Hepatocyte (in vitro differentiated cells): Measurements from ENCODE around the gene FOXE3.

Experiments used
- EZH2phosphoT487 ChIP-seq: fragments of 200-600 bp; sonication (generic); IDR thresholded peaks from one replicate; pipeline ENCODE4 v1.6.1; 2018; ENCODE audit warnings: antibody characterized with exemption, mild to moderate bottlenecking, low read depth, moderate library complexity; ENCODE audit not compliant: unreplicated experiment, severe bottlenecking
- TF ChIP-seq, protein P1 (sequence below): fragments of 200-600 bp; sonication (generic); IDR thresholded peaks from 2 replicates; pipeline ENCODE4 v1.5.1; 2016; ENCODE audit warnings: antibody characterized with exemption, mild to moderate bottlenecking; ENCODE audit not compliant: poor library complexity

DNA sequence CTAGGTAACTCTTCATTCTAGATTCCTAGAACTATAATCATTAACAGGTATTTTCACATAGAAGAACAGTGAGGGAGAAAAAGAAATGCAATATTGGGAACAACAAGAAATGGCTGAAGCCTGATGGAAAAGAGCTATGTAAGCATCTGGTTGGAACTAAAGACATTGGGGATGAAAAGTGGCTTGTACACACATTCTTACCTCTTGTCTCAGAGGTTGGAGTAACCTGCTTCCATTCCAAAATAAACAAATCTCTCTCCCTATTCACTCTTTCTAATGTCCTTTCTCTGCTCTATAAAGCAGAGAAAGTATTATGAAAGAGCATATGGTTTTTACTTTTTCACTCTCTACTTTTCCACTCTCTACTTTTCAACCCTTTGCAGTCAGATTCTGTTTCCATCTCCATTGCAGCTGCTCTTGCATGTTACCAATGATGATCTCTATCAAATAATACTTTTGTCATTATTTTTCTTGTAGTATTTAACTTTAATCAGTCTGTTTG lies 45.0 kb upstream of the FOXE3 start:
- TF ChIP-seq EZH2phosphoT487: no peak
- TF ChIP-seq, protein P1, sequence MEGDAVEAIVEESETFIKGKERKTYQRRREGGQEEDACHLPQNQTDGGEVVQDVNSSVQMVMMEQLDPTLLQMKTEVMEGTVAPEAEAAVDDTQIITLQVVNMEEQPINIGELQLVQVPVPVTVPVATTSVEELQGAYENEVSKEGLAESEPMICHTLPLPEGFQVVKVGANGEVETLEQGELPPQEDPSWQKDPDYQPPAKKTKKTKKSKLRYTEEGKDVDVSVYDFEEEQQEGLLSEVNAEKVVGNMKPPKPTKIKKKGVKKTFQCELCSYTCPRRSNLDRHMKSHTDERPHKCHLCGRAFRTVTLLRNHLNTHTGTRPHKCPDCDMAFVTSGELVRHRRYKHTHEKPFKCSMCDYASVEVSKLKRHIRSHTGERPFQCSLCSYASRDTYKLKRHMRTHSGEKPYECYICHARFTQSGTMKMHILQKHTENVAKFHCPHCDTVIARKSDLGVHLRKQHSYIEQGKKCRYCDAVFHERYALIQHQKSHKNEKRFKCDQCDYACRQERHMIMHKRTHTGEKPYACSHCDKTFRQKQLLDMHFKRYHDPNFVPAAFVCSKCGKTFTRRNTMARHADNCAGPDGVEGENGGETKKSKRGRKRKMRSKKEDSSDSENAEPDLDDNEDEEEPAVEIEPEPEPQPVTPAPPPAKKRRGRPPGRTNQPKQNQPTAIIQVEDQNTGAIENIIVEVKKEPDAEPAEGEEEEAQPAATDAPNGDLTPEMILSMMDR: no peak
